NCI-H2107 treated with DMSO at 0.1 percent for 48 hours (cell line): ENCODE results near the gene ELOVL3.

ENCODE experiments used
- DNase-seq: peaks from one replicate; lab custom pipeline; 2025; ENCODE audit not compliant: unreplicated experiment; lab: John Stamatoyannopoulos, UW

Gene ELOVL3

DNA sequence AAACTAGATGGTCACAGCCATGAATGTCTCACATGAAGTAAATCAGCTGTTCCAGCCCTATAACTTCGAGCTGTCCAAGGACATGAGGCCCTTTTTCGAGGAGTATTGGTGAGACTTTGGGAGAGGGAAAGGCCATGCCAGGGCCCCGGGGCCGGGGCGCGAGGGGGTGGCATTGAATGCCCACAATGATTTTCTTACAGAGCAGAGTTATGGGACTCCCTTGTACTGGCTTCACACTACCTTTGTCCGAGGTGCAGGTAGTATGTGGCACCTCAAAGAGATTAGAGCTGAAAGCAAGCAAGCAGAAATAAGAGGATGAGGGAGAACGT lies 407 bp downstream of the ELOVL3 start:
- DNase-seq: no peak

DNA sequence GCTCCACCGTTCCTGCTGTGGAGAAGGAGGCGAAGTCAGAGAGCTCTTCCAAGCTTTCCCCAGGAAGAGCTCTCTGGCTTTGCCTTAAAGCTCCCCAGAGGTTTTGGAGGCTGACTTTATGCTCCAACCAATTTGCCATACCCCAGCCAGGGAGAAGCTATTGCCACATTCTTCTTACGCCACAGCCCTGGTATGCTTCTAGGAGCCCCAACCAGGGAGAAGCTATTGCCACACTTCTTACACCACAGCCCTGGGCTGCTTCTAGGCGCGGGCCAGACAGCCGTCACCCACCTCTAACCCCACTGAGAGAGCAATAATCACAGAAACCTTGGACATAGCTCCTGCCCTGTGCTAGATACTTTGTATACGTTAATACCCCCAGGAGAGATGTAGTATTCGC lies 951 bp downstream of the ELOVL3 start:
- DNase-seq: no peak

- peak; percentile 44 for DNase-seq
Measured at GRCh38 chr10:102229810-102230263, 3.7 kb downstream of the ELOVL3 start.

DNA sequence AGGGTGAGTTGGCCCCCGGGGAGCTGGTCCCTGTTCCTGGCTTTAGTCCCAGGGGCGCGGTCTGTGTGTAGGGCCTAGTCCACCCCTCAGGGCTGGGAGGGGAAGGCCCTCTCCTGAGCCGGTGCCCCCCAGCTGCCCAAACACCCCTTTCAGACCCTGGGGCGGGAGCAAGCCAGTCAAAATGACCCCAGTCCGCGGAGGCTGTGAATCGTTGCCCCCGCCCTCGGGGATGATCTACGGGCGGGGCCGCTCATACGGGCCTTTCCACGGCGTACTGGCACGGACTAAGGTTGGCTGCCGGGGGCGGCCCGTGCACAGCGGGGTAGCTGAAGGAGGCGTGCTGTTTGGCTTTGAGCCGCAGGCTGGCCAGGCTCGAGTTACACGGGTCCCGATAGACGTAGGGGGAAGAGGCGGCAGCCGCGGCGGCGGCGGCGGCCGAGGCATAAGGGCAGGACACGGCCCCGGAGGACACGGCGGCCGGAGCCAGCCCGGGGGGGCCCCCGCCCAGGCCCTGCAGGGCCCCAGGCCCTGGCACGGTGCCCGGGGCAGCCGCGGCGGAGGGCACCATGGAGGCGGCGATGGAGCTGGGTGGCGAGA lies 4.3 kb downstream of the ELOVL3 start:
- peak; percentile 18 for DNase-seq

GRCh38 chr10:102230861-102231356 lies 4.8 kb downstream of the ELOVL3 start:
- no peak for DNase-seq

DNA sequence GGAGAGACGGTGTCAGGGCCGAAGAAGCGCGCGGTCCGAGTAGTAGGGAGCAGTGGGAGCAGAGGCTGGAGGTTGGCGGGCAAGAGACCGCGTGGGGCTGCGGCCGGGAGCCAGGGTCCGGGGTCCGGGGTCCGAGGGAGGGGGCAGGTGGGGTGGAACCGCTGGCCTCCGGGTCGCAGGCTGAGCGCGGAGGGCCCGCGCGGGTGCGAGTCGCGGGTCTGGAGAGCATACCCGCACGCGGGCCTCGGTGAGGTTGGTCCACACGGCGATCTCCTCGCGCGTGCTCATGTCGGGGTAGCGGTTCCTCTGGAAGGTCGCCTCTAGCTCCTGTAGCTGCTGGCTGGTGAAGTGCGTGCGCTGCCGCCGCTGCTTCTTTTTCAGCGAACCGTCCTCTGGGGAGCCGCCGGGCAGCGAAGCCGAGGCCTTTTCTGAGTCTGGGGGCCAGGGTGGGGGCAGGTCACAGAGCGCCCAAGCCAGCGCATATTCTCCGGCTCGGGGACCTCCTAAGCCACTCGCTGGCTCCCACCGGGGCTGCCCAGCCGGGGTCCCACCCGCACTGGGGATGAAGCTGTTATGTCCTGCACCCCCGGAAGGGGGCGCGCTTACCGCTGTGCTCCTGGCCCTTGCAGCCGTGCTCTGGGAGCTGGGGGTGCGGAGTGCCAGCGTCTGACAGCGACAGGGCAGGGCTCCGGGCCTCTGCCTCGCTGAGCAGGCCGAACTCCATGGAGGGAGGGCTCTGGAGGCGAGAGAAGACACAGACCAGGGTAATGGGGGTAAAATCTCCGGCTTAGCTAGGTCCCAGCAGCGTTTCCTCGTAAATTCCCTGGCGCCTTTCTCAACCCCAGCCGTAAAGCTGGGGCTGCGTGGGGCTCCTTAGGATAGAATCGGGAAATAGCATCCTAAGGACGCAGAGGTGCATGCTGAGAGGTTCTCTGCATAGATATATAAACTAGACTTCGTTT lies 5.5 kb downstream of the ELOVL3 start:
- peak; percentile 4 for DNase-seq

DNA sequence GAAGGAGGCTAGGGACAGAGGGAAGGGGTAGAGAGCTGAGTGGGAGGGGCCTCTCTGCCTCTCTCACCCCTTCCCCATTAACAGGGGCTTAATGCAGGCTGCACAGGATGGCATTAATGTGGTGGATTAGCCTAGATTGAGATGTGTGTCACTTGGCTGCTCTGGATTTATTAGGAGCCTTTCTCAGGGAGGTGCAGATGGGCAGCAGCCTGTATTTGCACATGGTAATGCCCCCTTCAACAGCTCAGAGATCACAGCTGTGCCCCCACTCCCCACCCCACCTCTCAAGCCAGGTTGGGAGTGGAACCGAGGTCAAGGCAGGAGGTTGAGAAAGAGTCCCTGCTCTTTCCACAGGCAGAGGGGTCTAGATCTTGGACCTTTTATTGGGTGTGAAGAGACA lies 7.9 kb downstream of the ELOVL3 start:
- no peak for DNase-seq

- DNase-seq: no peak
Measured at GRCh38 chr10:102234888-102235597, 8.9 kb downstream of the ELOVL3 start.

GRCh38 chr10:102235598-102235920 lies 9.5 kb downstream of the ELOVL3 start:
- no peak for DNase-seq

DNA sequence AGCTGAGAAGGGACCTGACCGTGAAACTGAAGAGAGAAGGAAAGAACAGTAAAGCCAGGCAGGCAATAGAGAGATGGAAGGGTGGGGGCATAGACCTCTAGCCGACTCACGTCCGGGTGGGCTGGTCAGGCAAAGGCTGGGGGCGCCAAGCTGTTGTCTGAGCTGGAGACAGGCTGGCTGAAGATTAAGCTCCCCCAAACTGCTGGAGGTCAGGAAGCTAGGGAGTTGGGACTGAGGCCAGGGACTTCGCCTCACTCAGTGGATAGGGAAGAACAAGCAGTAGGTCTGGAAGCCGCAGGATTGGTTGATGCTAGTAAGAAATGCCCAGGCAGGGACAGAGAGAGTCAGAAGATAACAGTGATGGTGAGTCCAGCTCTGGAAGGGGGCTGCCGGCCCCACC lies 9.9 kb downstream of the ELOVL3 start:
- DNase-seq: no peak

DNA sequence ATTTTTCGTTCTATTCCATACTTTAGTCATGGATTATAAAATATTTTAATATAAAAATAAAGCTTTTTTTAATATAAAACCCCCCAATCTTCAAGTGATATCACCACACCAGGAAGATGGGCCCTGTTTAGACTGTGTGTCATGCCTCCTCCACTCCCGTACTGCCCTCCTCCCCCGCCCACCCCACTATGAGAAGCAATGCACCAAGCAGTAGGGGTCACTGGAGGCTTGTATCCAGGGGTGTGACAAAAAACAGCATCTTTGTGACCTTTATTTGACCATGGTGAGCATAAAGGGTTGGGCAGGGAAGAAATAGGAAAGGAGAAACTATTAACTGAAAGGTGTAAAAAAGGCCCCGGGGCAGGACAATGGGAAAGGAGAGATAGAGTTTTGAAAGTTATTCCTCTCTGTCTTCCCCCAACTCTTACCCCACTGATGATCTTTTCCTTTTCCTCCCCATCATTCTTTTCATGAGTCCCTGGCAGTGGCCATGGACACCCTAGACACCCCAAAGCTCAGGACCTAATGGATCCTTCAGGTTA lies 11.7 kb downstream of the ELOVL3 start:
- DNase-seq: no peak

GRCh38 chr10:102240467-102241031 lies 14.4 kb downstream of the ELOVL3 start:
- no peak for DNase-seq

DNA sequence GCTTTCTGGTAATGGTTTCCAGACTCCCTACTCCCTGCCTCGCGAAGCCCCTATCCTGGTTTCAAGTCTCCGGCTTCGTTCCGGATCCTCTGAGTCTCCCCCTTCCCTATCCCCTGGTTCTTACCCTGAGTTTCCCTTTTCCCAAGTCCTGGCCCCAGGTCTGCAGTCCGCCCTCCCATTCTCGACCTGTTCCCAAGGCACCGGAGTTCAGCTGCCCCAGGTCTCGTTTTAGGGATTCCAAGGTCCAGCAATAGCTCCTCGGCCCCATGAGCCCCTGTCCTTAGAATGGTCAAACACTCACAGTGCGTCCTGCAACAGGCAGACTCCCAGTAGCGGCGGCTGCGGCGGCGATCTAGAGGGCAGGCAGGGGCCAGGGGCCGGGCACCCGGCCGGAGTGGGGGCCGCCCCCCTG lies 14.9 kb downstream of the ELOVL3 start:
- DNase-seq: no peak

DNA sequence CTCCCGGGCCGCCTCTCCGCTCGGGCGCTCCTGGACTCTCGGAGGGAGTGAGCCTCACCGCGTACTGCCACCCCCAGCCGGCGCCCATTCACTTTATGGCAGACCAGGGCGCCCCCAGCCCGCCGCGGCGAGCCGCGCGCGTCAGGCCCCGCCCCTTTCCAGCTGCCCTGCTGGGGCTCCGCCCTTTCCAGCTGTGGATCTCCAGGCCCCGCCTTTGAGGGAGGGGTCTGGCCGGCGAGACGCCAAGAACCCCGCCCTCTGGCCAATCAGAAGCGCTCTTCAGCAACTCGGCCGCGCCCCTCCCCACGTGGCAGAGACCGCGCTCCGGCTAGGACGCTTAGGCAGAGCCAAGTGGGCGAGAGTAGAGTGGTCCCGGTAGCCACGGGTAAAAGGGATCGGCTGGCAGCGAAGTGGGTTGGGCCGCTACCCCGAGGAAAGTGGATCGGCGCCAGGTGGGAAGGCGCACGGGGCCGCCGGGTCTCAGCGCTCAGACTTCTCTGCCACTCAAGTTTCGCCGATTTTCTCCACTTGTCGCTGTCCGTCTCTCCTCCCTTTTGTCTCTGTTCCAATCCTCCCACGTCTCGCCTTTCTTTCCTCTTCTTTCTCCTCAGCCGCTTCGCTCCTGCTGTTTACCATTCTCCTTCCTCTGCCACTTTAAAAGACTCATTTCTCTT lies 15.5 kb downstream of the ELOVL3 start, which contains the start of gene PITX3:
Gene PITX3, minus strand, starts transcription at position 69 of the 674 bp plus-strand sequence. CDS start 9,432 bp downstream, outside the sequence.
- DNase-seq: no peak

DNA sequence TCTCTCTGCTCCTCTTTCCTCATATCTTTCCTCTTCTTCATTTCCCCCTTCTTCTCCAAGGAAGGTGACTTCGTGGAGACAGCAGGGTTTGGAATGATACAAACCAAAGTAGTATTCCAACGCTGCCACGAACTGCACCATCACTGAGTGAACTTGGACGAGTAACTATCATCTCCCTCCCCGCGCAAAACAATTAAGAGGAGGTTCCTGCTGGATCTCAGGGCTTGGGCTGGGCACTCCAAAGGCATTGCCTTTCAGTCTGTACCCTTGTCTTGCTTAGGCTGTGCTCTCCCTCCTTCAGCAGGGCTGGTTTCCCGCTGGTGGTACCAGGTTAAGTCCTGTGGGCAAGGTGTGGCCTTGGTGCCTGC lies 16.0 kb downstream of the ELOVL3 start:
- no peak for DNase-seq

- DNase-seq: no peak
Measured at GRCh38 chr10:102243309-102243708, 17.2 kb downstream of the ELOVL3 start.

GRCh38 chr10:102245082-102245931 lies 19.2 kb downstream of the ELOVL3 start, which contains the start of gene GBF1:
GBF1 (plus strand) TSS chr10:102245532; CDS start chr10:102258939, 13,407 bp downstream.
- DNase-seq: peak; percentile 99

DNA sequence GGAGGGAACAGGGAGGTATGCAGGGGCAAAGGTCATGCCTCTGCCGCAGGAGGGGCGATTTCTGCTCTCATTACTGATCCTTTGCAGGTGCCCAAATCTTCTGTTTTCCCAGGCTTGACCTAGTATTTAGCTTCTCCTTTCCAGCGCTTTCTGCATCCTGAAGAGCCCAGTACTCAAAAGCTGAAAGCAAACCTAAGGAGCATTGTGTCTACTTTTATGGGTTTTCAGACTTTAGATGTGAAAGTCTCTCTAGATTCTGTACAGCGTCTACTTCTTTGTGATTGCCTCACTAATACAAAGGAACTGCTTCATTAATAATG lies 19.8 kb downstream of the ELOVL3 start:
- no peak for DNase-seq

GRCh38 chr10:102246261-102246660 lies 20.2 kb downstream of the ELOVL3 start:
- no peak for DNase-seq

DNA sequence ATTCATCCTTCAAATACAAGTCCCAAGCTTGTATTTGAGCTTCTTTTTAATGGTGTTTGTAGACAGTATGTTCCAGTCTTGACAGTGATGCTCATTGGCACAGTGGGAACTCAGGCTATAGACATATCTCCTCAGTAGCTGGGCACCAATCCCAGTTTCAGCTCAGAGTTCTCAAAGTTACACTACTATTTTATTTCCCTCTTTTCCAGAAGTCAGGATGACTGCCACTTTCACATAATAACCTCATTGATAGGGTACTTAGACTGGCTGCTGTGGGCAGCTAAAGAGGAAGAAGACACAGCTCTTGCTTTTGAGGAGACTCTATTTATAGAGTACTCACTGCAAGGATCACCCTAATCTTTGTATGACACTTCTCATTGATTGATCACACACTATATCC lies 21.6 kb downstream of the ELOVL3 start:
- no peak for DNase-seq
